GM19395 (cell line): ENCODE data around the gene PDK1.
"Not testable (repeated sequence)": the region's sequence is repeated elsewhere in the genome, so short reads cannot be mapped to it uniquely, and the experiment has no call there.

Experiments
- ATAC-seq: cut with Tn5 transposase; IDR thresholded peaks from one replicate; pipeline ENCODE4 v1.9.1; 2021; ENCODE audit warnings: mild to moderate bottlenecking, moderate library complexity; ENCODE audit not compliant: unreplicated experiment

Gene PDK1

DNA sequence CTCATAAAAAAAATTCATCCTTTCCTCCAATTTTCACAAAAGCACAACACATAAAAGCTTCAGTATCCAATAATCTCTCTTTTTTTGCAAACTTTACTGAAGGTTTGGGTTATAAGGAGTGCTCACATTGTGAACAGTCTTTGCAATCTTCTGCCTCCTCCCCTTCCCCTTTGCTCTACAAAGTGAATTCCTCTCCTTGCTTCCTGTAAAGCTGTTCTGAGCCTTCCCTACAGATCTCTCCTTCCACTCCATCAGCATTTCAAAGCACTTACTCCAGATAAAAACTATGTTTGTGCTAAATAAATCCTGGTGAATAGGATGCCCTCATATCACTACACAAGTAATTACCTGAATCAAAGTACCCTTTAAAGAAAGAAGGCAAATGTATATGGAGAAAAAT, 4.6 kb upstream of the PDK1 start:
- ATAC-seq: no peak

DNA sequence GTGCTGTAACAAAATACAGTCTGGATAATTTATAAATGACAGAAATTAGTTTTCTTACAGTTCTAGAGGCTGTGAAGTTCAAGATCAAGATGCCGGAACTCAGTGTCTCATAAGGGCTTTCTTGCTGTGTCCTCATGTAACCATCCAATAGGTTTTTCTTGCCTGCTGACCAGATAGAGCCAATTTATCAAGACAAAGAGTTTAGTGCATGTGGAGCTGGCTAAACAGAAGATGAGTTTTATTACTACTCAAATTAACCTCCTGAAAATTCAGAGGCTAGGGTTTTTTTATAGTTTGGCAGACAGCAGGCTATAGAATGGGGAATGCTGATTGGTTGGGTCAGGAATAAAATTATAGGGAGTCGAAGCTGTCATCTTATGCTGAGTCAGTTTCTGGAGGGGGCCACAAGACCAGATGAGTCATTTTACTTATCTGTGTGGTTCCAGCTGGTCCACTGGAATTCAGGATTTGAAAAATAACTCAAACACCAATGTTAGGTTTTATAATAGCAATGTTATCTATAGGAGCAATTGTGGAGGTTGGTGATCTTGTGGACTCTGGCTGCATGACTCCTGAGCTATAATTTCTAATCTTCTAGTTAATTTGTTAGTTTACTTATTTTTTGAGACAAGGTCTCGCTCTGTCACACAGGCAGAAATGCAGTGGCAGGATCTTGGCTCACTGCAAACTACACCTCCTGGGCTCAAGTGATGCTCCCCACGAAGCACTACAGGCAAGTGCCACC, 3.2 kb upstream of the PDK1 start:
- no peak for ATAC-seq

GRCh38 chr2:172554352-172555271, 1.3 kb upstream of the PDK1 start:
- no peak for ATAC-seq

GRCh38 chr2:172555272-172555521, 693 bp upstream of the PDK1 start:
- ATAC-seq: peak; percentile 23

DNA sequence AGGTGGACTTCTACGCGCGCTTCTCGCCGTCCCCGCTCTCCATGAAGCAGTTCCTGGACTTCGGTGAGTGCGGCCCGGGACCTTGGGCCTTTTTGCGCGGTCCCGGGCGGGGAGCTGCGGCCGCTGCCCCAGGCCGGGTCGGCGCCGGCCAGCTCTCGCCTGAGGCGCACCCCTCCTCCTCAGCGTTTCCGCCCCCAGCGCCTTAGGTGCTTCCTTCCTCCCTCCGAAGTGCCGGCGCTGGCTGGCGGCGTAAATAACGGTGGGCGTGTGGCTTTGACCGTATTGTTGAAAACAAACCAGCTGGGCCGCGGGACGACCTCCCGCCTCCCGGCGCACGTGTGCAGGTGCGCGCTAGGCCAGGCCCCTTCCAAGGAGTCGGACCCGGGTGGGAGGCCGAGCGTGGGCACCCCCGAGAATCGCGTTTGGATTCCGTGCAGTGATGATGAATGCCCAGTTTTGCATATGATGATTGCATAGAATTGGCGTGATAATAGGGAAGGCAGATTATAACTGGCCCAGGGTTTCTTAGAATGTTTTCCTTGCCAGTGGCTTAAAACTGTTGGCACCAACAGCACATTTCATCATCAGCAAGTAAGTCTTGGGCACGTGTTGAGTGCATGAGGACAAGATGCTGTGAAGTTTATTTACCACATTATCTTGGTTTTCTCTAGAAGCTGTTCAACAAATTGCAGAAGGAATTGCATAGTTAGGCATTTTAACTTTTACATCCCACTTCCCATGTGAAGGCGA, 569 bp downstream of the PDK1 start:
- ATAC-seq: peak; percentile 78

DNA sequence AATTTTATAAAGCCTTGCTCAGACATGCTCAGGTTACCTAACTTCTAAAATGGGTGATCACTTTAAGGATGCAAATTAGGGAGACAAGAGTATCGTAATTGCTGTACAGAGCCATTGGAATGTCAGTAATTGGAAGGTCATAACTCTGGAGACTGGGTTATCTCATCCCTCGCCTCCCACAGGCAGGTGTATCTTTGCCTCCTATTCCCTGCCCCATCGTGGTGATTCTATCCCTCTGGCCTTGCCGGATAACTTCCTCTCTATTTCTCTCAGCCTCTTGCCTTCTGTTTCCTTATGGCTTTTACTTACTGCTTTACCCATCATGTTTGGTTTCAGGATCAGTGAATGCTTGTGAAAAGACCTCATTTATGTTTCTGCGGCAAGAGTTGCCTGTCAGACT, 2.5 kb downstream of the PDK1 start:
- ATAC-seq: no peak

GRCh38 chr2:172560721-172561120, 4.8 kb downstream of the PDK1 start:
- ATAC-seq: no peak

- no peak for ATAC-seq
Observed at GRCh38 chr2:172561270-172561669, 5.4 kb downstream of the PDK1 start.

GRCh38 chr2:172562298-172562697, 6.4 kb downstream of the PDK1 start:
- no peak for ATAC-seq

GRCh38 chr2:172564376-172564775, 8.5 kb downstream of the PDK1 start:
- no peak for ATAC-seq

DNA sequence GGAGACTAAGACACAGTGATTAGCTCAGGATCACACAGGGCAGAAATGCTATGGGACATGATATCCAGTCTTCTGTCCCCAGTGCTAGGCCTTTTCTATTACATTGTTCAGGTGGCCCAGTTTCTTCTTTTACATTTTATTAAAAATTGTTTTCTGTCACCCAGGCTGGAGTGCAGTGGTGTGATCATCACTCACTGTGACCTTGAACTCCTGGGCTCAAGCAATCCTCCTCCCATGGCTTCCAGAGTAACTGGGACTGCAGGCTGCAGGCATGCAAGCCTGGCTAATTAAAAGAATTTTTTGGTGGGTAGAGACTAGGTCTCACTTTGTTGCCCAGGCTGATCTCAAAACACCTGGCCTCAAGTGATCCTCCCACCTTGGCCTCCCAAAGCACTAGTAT, 15.4 kb downstream of the PDK1 start:
- ATAC-seq: no peak

DNA sequence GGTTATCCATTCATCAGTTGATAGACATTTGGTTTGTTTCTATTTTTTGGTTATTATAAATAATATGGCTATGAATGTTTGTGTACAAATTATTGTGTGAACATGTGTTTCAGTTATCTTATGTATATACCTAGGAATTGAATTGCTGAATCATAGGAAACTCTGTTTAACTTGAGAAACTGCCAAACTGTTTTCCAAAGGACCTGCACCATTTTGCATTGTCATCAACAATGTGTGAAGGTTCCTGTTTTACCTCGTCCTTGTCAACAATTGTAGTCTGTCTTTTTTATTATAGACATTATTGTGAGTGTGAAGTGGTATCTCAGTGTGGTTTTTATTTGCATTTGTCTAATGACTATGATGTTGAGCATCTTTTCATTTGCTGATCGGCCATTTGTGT, 17.1 kb downstream of the PDK1 start:
- ATAC-seq: no peak

DNA sequence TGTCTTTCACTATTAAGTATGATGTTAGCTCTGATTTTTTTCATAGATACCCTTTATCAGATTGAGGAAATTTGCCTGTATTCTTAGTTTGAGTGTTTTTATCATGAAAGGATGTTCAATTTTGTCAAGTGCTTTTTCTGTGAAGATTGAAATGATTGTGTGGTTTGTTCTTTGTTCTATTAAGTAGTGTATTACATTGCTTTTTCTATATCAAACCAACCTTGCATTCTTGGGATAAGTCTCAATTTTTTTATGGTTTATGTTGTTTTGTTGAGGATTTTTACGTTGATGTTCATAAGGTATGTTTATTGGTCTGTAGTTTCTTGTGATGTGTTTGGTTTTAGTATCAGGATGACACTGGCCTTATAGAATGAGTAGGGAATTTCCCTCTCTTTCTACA, 19.1 kb downstream of the PDK1 start:
- ATAC-seq: no peak

- ATAC-seq: no peak
Observed at GRCh38 chr2:172578054-172578453, 22.2 kb downstream of the PDK1 start.

DNA sequence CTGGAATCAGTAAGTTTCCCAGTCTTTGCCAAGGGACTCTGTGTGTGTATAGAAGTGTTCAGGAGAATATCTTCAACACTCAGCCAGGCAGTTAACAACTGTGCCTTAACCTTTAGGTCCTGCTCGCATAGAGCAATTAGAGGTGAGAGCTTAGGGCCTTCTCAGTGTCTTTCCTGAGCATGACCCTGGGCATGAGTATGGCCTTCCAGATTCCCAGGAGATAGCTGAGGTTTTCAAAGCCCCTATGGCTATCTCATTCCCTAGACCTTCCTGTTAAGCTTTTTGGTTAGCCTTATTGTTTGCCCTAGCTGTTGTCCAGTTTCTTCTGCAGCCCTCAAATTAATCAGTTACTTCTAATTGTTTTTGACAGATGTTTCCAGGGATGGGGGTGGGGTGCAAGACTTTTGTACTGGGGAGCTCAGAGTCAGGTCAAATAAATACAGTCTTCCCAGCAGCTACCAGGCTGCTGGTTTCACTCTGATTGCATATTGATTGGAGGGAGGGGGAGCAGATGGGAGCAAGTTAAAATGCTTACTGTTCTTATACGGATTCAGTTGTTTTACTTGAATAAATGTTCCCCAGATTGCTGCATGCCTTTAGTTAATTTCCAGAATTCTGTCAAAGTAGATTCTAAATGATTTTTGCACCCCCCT, 23.1 kb downstream of the PDK1 start:
- ATAC-seq: no peak

- no peak for ATAC-seq
Observed at GRCh38 chr2:172580544-172580943, 24.7 kb downstream of the PDK1 start.

- no peak for ATAC-seq
Observed at GRCh38 chr2:172582656-172583055, 26.8 kb downstream of the PDK1 start.

DNA sequence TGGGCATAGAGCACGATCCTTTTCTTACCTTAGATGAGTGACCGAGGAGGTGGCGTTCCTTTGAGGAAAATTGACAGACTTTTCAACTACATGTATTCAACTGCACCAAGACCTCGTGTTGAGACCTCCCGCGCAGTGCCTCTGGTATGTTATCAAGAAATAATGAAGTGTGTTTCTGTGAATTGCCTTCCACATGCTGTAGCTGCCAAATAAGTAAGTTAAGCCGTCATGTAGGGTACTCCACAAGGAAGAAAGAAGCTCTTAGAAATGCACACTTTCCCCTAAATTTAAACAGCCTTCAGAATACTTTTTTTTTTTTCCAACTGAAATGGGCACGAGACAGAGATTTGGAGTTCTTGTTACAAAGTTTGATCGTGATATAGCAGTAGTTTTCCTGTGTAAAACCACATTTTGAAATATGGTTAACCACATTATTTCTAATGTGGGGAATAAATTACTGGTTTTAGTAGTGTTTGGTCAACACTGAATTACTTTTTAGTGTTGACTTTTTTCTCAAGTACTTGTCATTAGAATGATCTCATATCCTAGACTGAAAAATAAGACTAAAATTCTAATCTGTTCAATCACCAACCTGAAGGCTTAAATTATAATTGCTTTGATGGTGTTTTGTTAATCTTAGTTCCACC, 30.5 kb downstream of the PDK1 start:
- ATAC-seq: no peak

DNA sequence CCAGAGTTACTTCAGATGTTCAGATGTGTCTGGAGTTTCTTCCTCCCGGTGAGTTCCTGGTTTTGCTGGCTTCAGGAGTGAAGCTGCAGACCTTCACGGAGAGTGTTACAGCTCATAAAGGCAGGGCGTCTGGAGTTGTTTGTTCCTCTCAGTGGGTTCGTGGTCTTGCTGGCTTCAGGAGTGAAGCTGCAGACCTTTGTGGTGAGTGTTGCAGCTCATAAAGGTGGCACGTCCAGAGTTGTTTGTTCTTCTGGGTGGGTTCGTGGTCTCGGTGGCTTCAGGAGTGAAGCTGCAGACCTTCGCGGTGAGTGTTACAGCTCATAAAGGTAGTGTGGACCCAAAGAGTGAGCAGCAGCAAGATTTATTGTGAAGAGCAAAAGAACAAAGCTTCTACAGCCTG, 31.3 kb downstream of the PDK1 start:
- not testable (repeated sequence) for ATAC-seq

- ATAC-seq: no peak
Observed at GRCh38 chr2:172588931-172589330, 33.0 kb downstream of the PDK1 start.

DNA sequence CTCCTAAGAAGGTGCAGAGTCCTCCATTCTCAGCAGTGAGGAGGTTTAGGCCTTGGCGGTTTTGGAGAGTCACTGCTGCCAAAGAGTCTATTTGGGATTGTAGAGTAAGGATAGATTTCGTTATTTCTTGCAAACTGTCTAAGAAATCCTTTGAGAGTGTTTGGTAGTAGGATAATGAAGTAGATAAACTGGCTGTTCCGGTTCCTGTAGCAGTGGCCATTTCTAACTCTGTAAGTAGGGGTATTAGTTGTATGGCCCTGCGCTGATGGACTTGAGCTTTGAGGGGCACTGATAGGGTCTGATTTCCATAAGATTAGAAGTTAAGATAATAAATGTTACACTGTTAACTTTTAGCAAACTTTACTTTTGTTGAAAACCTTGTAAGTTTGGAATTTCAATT, 35.5 kb downstream of the PDK1 start:
- not testable (repeated sequence) for ATAC-seq
